Keratinocyte (primary cell): ENCODE data around the gene NFATC2. TPM values are rescaled to one million over a fixed set of nuclear protein-coding genes. Genes with fewer than 3 reads are reported as not detected.

Source experiments
- DNase-seq: peaks from one replicate; pipeline ENCODE4 v3.0.0-alpha.2; 2011; ENCODE audit warnings: low read depth, missing footprints, low spot score
- FAIRE-seq: peaks from 2 replicates; lab custom pipeline; 2011; peaks lifted over from hg19 to GRCh38; lab: Jason Lieb, UNC
- H2AFZ ChIP-seq: 2 replicates; pipeline ENCODE4 v1.6.0; 2012; ENCODE audit warnings: low read length, control low read depth, inconsistent platforms; ENCODE audit not compliant: control insufficient read depth
- H3K27ac ChIP-seq: 2 replicates; pipeline ENCODE4 v1.5.1; 2011; ENCODE audit warnings: low read length; ENCODE audit not compliant: control insufficient read depth, insufficient read depth
- H3K27me3 ChIP-seq: 3 replicates; pipeline ENCODE4 v1.6.0; 2011; ENCODE audit warnings: low read length; ENCODE audit not compliant: control insufficient read depth, insufficient read depth; ENCODE audit errors: extremely low read depth
- H3K36me3 ChIP-seq, 2 experiments: 2 replicates in 1 of 2; 3 replicates in 1 of 2; pipeline ENCODE4 v1.5.1; 2011; ENCODE audit warnings: low read length in 2 of 2, mild to moderate bottlenecking in 1 of 2; ENCODE audit not compliant: control insufficient read depth in 2 of 2, insufficient read depth in 2 of 2; ENCODE audit errors: extremely low read depth in 1 of 2
- H3K4me1 ChIP-seq: 3 replicates; pipeline ENCODE4 v1.5.1; 2011; ENCODE audit warnings: low read length; ENCODE audit not compliant: control insufficient read depth, insufficient read depth; ENCODE audit errors: extremely low read depth
- H3K4me2 ChIP-seq: 3 replicates; pipeline ENCODE4 v1.6.0; 2011; ENCODE audit warnings: low read depth, low read length; ENCODE audit not compliant: control insufficient read depth, insufficient read depth; ENCODE audit errors: extremely low read depth
- H3K4me3 ChIP-seq, 3 experiments: fragments of 200-600 bp in 1 of 3; sonication (generic) in 1 of 3; 2 replicates in 2 of 3; 3 replicates in 1 of 3; pipeline ENCODE4 v1.5.1; 2011 to 2016; ENCODE audit warnings: low read length in 3 of 3, mild to moderate bottlenecking in 3 of 3, control low read depth in 2 of 3, inconsistent platforms in 1 of 3, low read depth in 1 of 3, mixed read lengths in 1 of 3, mixed run types in 1 of 3, moderate library complexity in 1 of 3; ENCODE audit not compliant: control insufficient read depth in 2 of 3, insufficient read depth in 2 of 3; ENCODE audit errors: extremely low read depth in 1 of 3
- H3K79me2 ChIP-seq: 2 replicates; pipeline ENCODE4 v1.6.0; 2012; ENCODE audit warnings: low read length; ENCODE audit not compliant: control insufficient read depth, insufficient read depth
- H3K9ac ChIP-seq: 3 replicates; pipeline ENCODE4 v1.6.0; 2011; ENCODE audit warnings: low read length; ENCODE audit not compliant: control insufficient read depth, insufficient read depth; ENCODE audit errors: extremely low read depth
- H3K9me1 ChIP-seq: 3 replicates; pipeline ENCODE4 v1.6.0; 2011; ENCODE audit warnings: low read length; ENCODE audit not compliant: control insufficient read depth, insufficient read depth; ENCODE audit errors: extremely low read depth
- H3K9me3 ChIP-seq: 2 replicates; pipeline ENCODE4 v1.5.1; 2012; ENCODE audit warnings: low read depth, low read length; ENCODE audit not compliant: control insufficient read depth
- H4K20me1 ChIP-seq: 3 replicates; pipeline ENCODE4 v1.6.0; 2011; ENCODE audit warnings: low read length; ENCODE audit not compliant: control insufficient read depth, insufficient read depth; ENCODE audit errors: extremely low read depth
- EZH2 ChIP-seq: IDR thresholded peaks from one replicate; pipeline ENCODE4 v1.6.1; 2012; ENCODE audit warnings: inconsistent platforms, mild to moderate bottlenecking, low read length, moderate library complexity
- dilution Hi-C: fragments of 300-500 bp; cut with MboI; formaldehyde crosslinking; loops from one replicate; pipeline ENCODE4 v1.7.0; 2020; ENCODE audit warnings: low sequenced_read_pairs; ENCODE audit not compliant: extremely low pct_ligation_motif_present
- polyA plus RNA-seq, 5 experiments: library from polyadenylated mRNA; depleted of rRNA in 3 of 5; stranded (reverse) in 3 of 5; stranded (forward) in 1 of 5; unstranded in 1 of 5; fragments of >200 nt; gene quantifications; 1 replicate in 1 of 5; 2 replicates in 3 of 5; 3 replicates in 1 of 5; pipeline versions ENCODE4 v1.2.1 to v1.2.3, GENCODE V29; 2011 to 2012; ENCODE audit warnings: missing spikeins in 2 of 5, low read depth in 1 of 5, low replicate concordance in 1 of 5
- TF ChIP-seq, protein P1 (sequence below), 3 experiments: IDR thresholded peaks in 1 of 3; conservative IDR thresholded peaks in 1 of 3; optimal IDR thresholded peaks in 1 of 3; 2 replicates in 2 of 3; 3 replicates in 1 of 3; pipeline versions ENCODE3 to v1.5.1; 2011; ENCODE audit warnings: low read length in 3 of 3, mild to moderate bottlenecking in 3 of 3, moderate library complexity in 2 of 3, control low read depth in 1 of 3, inconsistent platforms in 1 of 3; ENCODE audit not compliant: insufficient read depth in 2 of 3; ENCODE audit errors: extremely low read depth in 1 of 3

The NFATC2 gene
- polyA plus RNA-seq, 1 donor (not counting 4 experiments of a cell fraction or from before 2014, with no cell fraction given) = 0.05 TPM

DNA sequence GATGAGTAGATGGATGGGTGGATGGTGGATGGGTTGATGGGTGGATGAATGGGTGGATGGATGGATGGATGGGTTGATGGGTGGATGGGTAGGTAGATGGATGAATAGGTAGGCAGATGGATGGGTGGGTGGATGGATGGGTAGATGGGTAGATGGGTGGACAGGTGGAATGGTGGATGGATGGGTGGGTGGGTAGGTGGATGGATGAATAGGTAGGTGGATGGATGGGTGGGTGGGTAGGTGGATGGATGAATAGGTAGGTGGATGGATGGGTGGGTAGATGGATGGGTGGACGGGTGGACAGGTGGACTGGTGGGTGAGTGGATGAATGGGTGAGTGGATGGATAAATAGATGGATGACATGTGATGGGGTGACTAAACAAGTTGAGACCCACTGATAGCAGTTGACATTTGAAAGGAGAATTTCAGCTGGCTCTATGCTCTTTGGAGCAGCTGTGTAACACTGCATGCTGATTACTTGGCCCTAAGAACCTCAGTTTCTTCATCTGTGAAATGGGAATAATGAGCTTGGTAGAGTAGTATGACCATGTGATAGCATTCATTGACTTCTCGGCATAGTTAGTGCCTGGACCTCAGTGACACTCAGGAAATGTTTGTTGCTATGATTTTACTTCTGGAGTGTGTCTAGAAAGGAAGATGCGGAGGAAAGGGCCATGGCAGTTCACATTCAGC lies 184.3 kb downstream of the NFATC2 start:
- peaks cover 1% of the 10 kb centered on the region for H3K9me3 ChIP-seq
- dilution Hi-C loops = no loop called here

DNA sequence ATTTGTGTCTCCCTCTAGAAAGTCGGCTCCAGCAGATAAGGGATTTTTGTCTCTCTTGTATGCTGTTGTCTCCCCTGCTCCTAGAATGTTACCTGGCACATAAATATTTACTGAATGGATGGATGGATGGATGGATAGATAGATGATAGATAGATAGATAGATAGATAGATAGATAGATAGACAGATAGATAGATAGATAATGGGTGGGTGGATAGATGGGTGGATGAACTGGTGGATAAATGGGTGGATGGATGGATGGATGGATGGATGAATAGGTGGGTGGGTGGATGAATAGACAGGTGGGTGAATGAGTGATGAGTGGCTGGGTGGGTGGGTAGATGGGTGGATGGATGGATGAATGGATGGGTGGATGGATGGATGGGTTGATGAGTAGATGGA lies 185.0 kb downstream of the NFATC2 start:
- Histone ChIP-seq H3K4me2 (no peak overlapping the region), H3K27ac (no peak overlapping the region), H3K9me3 (peaks cover 1% of the 10 kb centered on the region), H3K4me3 (no peak overlapping the region), H3K27me3 (no peaks in the 10 kb centered on the region), H3K4me1 (peaks cover 15% of the 10 kb centered on the region), H4K20me1 (no peaks in the 10 kb centered on the region), H3K79me2 (no peaks in the 10 kb centered on the region), H3K9ac (no peak overlapping the region), H2AFZ (no peak overlapping the region), H3K36me3 (no peaks in the 10 kb centered on the region), H3K9me1 (no peaks in the 10 kb centered on the region)
- DNase-seq (no peak), FAIRE-seq (no peak)
- dilution Hi-C loops = no loop called here
- TF ChIP-seq, protein P1, sequence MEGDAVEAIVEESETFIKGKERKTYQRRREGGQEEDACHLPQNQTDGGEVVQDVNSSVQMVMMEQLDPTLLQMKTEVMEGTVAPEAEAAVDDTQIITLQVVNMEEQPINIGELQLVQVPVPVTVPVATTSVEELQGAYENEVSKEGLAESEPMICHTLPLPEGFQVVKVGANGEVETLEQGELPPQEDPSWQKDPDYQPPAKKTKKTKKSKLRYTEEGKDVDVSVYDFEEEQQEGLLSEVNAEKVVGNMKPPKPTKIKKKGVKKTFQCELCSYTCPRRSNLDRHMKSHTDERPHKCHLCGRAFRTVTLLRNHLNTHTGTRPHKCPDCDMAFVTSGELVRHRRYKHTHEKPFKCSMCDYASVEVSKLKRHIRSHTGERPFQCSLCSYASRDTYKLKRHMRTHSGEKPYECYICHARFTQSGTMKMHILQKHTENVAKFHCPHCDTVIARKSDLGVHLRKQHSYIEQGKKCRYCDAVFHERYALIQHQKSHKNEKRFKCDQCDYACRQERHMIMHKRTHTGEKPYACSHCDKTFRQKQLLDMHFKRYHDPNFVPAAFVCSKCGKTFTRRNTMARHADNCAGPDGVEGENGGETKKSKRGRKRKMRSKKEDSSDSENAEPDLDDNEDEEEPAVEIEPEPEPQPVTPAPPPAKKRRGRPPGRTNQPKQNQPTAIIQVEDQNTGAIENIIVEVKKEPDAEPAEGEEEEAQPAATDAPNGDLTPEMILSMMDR (optimal IDR thresholded peaks at IDR 0.05 in 1 of 3, IDR thresholded peaks at IDR 0.05 in 1 of 3, conservative IDR thresholded peaks at IDR 0.05 in 1 of 3; ENCODE audit: extremely low read depth in 1 of 3, insufficient read depth in 2 of 3, low read length in 3 of 3) = no peak
- TF ChIP-seq EZH2 = no peak

More for the DNA sequence above, 184.3 kb downstream of the NFATC2 start:
- no peak overlapping the region for H2AFZ ChIP-seq
- no peaks in the 10 kb centered on the region for H3K9me1 ChIP-seq
- peaks cover 15% of the 10 kb centered on the region for H3K4me1 ChIP-seq
- DNase-seq (no peak), FAIRE-seq (no peak)
- H3K79me2 ChIP-seq = no peaks in the 10 kb centered on the region
- TF ChIP-seq, protein P1 (optimal IDR thresholded peaks at IDR 0.05 in 1 of 3, IDR thresholded peaks at IDR 0.05 in 1 of 3, conservative IDR thresholded peaks at IDR 0.05 in 1 of 3; ENCODE audit: extremely low read depth in 1 of 3, insufficient read depth in 2 of 3, low read length in 3 of 3) = no peak
- TF ChIP-seq EZH2 = no peak
- no peak overlapping the region for H3K27ac ChIP-seq
- no peak overlapping the region for H3K9ac ChIP-seq
- H3K27me3 ChIP-seq = no peaks in the 10 kb centered on the region
- no peak overlapping the region for H3K4me3 ChIP-seq
- no peak overlapping the region for H3K4me2 ChIP-seq
- no peaks in the 10 kb centered on the region for H3K36me3 ChIP-seq
- H4K20me1 ChIP-seq = no peaks in the 10 kb centered on the region
